HG03442 (cell line): ENCODE data around the gene EMC1.
"Not testable (repeated sequence)": the region's sequence is repeated elsewhere in the genome, so short reads cannot be mapped to it uniquely, and the experiment has no call there.

ENCODE experiments used
- ATAC-seq: cut with Tn5 transposase; IDR thresholded peaks from one replicate; pipeline ENCODE4 v1.9.1; 2021; ENCODE audit warnings: mild to moderate bottlenecking, moderate library complexity; ENCODE audit not compliant: unreplicated experiment

EMC1 gene

DNA sequence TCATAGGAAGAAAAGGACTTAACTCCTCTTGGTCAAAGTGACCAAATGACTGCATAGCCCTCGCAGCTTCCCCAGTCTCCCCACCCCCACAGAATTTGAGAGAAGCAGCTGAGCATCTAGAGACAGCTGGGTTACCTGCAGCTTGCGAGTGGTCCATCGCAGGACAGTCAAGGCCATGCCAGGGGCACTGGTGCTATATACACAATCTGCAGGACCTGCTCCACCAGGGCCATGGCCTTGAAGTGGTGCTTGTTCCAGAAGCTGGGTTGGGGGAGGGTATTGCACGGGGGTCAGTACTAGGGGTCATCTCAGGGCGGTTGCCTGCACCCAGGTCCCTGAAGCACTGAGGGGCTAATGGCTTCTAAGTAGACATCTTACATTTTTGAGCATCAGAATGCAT lies 10.7 kb upstream of the EMC1 start:
- no peak for ATAC-seq

DNA sequence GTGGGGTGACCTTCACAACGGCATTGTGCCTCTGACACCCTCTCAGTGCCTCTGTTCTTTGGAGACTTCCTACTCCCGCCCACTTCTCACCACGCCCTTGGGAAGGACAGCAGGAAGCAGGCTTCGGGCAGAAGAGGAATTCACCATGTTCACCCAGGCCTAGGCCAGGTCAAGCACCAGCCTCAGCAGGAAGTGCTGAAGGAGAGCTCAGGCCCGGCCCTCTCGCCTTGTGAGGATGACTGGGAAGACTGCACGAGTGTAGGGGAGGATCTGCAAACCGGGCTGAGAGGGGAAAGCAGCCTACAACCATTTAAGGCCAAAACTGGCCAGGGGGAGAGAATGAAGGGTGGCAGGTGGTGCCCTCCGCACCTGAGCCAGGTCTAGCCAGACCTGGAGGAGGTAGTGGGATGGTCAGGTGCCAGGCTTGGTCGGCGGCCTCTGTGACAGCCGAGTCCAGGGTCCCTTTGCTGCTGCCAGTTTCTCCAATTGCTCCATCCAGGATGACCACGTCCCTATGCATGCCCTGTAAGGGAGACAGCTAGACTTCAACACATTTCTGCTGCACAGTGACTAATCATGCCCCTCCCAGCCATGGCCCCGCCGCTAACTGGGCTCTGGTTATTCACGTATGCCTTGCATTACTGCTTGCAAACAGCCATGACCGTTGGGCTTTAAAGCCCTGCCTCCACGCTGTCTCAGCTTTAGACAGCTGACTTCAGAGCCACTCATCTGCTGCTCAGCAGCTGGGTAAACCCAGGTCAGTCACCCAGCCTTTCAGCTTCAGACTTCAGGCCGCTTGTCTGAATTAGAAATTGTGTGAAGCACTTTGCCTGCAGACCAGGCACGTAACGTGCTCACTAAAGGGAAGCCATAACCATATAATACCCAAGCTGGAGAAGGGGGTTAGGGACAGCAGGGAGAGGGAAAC lies 9.2 kb upstream of the EMC1 start:
- no peak for ATAC-seq

DNA sequence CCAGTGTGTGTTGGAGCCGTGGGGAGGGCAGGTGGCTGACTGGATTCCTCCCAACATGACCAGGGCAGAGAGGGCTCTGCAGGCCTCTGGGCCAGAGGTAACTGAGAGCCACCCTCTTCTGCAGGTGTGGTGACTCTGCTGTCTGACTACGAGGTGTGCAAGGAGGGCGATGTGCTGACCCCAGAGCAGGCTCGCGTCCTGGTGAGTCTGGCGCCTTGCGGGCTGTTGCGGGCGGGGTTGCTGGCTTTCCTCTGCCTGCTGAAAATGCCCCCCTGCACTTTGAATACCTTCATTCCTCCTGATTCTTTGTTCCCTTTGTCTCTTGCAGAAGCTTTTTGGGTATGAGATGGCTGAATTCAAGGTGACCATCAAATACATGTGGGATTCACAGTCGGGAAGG lies 7.0 kb upstream of the EMC1 start:
- no peak for ATAC-seq

DNA sequence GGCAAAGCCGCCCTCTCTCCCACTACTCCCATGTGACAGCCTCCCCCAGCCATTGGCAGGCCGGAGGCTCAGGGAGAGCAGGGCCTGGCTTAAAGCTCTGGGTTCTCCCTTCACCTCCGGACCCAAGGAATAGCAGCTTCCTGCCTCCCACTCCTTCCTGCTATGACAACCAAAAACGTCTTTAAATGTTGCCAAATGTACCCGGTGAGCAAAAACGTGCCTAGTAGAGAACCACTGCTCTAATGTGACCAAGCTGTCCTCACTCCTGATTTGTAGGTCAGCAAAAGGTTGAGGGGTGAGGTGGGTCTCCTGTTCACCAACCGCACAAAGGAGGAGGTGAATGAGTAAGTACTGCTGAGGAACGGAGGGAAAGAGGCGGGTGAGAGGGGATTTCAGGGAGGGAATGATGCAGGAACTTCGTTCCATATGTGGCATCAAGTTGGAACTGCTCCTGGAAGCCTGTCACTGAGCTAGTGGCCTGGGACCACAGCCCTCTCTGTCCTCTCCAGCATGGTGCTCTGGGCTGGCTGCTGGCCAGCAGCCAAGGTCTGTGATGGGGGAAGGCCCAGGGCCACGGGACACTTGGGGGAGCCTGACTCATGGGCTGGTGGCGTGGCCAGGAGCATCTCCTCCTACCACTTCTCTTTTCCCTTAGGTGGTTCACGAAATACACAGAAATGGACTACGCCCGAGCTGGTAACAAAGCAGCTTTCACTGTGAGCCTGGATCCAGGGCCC lies 6.0 kb upstream of the EMC1 start:
- ATAC-seq: no peak

DNA sequence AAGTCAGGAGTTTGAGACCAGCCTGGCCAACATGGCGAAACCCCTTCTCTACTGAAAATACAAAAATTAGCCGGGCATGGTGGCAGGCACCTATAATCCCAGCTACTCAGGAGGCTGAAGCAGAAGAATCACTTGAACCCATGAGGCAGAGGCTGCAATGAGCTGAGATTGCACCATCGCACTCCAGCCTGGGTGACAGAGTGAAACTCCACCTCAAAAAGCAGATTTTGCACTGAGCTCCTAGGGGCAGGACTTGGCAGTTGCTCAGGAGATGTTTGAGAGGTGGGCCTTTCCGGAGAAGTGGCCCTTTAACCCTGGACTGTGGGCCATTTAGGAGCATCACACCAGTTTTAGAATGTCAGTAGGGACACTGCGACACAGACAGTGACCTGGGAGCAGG lies 5.0 kb upstream of the EMC1 start:
- ATAC-seq: not testable (repeated sequence)

DNA sequence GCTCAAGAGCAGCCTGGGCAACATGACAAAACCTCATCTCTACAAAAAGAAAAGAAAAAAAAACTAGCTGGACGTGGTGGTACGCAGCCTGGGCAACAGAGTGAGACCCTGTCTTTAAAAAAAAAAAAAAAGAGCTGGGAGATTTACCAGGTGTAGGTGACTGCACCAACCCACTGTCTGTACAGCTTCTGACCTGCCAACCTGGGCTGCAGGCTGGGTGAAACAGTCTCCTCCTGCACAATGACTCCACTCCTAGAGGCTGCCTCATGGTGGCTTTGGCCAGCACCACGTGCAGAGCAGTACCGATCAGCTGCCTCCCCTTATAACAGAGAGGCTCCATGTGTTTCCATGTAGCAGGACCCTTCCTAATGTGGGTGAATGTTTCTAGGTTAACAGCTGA lies 4.0 kb upstream of the EMC1 start:
- no peak for ATAC-seq

DNA sequence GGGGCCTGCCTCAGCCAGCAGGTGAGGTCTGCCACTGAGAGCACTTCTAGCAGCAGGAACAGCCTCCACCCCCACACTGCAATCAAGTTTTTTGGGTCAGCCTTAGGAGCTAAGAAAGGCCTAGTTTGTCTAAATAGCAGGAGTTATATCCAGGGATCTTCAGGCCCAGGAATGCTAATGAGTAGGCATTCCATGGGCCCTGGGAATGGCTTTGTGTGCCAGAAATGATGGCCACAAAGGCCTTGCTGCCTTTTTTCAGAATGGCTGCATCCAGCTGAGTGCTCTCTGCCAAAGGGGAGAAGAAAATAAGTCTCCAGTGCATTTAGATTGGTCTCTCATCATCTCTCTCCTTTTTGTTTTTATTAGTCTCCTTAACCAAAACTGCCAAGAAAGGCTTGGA lies 3.1 kb upstream of the EMC1 start:
- ATAC-seq: no peak

DNA sequence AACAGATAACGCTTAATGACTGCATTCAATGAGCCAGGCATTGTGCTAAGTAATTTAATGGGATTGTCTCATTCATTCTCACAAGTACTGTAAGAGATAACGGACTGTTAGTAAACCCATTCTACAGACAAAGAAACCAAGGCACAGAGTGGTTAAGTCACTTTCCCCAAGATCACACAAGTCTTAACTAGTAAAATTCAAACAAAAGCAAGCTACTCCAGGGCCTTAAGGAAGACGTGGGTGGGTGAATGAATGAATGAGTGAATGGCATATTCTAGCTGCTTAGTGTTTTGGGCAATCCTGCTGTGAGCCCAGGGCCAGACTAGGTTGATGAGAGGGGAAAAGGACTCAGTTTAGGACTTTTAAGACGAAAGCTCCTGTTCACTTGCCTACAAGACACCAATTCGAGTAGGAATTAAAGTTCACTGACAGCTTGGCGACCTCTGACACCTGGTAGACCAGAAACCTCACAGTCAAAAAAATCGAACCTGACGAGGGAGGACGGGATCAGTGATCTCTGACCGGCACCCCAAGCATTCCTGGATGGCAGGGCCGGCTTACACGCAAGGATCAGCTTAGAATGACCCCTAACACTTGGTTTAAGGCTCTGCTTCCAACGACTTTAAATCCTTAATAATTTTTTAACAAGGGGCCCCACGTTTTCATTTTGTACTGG lies 557 bp downstream of the EMC1 start:
- no peak for ATAC-seq

DNA sequence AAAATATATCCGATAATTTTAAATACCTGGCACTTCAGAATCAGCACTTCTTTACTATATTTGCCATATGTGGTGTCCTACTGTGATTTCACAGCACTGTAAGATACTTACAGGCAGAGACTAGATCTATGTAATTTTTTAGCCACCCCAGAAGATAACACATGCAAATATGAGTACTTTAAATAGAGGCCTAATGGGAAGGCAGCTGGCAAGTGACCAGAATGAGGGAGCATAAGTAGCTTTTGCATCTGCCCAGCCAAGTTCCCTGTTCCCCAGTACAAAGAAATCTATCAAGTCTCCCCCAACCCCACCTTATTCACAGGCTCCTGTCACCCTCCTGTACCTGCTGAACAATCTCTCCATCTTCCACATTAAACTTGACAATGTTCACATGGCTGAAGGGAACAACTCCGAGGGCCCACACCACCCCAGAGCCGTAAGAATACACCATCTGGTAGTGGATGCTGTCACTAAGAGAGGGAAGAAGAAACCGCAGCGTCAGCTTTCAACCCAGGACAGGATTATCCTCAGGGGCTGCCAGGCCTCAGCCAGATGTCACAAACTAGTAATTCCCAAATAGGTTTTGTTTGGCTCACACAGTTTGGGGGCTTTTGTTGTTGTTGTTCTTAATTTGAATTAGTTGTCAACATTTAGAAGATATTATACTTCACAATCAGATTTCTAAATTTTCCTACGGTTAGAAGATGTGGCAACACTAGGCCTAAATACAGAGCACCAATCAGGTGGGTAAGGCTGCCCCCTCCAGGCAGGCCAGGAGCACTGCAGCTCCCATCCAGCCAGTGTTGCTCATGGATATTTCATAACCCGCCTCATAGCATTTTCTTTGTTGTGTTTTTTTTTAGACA lies 10.4 kb downstream of the EMC1 start:
- ATAC-seq: no peak

DNA sequence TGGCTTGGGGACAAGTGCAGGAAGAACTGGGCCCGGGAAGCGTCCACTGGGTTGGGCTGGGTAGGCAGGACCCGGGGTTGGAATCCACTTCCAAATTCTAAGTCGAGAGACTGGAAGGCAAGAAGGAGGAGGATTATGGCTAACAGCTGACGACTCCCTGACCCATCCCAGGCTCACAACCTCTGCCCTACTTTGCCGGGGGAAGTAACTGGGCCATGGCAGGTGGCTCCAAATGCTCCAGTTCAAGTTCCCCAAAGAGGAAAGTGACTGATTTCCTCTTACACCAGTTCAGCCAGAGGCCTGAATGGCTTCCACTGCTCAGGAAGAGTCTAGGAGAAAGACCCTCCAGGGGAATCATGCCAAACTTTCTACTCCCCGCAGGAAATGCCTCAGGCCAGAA lies 11.4 kb downstream of the EMC1 start:
- no peak for ATAC-seq

DNA sequence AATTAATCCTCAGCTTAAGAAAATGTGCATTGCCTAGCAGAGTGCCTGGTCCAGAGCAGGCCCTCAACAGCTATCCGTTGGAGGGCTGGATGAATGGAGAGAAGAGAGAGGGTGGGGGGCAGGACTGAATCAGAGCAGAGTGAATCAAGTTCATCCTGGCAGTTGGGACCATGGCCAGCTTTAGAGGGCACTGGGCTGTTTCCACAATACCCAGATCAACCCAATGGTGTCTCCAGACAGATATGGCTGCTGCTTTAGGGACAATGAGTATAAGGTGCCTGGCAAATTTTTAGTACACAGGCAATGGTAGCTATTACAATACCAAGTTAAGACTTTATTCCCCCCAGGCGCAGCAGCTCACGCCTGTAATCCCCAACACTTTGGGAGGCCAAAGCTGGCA lies 17.1 kb downstream of the EMC1 start:
- ATAC-seq: no peak

DNA sequence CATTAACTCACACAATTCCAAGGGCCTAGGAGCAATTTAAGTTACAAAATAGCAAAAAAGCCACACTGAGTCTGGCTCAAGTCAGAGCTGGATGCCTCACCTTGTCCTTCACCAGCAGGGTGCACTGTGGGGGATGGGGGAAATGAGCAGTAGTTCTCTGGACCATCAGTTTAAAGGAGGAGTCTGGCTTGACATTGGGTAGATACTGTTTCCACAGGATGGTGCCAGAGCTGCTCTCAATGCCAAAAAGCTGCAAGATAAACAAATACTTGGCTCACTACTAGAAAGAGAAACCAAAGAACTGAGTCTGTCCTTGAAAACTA lies 18.8 kb downstream of the EMC1 start:
- ATAC-seq: no peak

DNA sequence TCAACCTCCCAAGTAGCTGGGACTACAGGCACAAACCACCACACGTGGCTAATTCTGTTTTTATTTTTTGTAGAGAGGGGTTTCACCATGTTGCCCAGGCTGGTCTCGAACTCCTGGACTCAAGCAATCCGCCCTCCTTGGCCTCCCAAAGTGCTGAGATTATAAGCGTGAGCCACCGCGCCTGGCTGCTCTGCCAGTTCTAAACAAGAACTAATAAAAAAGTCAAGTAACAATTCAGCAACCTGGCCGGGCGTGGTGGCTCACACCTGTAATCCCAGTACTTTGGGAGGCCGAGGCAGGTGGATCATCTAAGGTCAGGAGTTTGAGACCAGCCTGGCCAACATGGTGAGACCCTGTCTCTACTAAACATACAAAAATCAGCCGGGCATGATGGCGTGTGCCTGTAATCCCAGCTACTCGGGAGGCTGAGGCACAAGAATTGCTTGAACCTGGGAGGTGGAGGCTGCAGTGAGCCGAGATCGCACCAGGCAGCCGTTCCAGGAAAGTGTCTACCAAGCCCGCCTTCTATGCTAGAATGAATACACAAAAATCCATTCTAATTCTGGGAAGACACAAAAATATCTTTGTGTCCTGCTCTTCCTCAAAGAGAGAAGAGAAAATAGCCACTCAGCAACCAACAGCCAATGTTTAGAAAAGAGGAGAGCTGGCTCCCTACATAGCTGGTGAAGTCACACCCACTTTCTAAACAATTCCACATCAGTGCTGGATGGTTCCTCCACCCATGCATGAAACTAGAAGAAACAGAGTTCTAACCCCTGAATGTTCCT lies 19.4 kb downstream of the EMC1 start:
- ATAC-seq: not testable (repeated sequence)

DNA sequence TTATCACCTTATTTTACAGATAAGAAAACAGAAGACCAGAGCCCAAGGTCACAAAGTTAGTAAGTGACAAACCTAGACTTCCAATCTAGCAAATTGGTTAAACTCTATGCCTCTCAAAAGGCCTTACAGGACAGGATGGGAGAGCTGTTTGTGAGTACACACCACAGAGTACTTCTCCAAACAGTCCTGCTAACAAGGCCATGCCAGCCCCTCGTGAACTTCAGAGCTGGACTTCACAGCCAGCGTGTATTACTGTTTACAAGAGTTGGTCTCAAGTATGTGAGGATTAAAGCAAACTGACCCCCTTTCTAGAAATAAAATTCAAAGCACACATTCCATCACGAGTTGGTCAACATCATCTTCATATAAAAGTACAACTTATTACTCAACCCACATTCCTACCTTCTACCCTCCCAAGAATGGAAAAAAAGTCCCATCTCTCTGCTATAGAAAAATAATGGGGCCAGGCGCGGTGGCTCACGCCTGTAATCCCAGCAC lies 21.4 kb downstream of the EMC1 start:
- ATAC-seq: no peak

DNA sequence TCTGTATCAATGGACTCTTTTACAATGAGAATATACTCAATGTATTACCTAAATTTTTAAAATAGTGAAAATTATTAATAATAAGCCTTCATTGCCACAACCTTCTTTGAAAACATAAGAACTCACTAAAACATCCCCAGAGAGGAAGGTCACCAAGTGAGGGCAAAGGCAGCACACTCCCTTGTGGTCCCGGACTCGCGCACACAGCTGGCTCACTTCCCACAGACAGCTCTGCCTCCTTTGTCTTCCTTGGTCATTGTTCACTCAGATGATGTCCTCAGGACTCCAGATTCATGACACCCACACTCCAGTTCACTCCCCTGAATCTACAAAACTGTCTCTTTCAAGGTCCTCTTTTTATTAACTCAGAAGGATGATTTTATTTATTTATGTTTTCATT lies 22.1 kb downstream of the EMC1 start:
- no peak for ATAC-seq

DNA sequence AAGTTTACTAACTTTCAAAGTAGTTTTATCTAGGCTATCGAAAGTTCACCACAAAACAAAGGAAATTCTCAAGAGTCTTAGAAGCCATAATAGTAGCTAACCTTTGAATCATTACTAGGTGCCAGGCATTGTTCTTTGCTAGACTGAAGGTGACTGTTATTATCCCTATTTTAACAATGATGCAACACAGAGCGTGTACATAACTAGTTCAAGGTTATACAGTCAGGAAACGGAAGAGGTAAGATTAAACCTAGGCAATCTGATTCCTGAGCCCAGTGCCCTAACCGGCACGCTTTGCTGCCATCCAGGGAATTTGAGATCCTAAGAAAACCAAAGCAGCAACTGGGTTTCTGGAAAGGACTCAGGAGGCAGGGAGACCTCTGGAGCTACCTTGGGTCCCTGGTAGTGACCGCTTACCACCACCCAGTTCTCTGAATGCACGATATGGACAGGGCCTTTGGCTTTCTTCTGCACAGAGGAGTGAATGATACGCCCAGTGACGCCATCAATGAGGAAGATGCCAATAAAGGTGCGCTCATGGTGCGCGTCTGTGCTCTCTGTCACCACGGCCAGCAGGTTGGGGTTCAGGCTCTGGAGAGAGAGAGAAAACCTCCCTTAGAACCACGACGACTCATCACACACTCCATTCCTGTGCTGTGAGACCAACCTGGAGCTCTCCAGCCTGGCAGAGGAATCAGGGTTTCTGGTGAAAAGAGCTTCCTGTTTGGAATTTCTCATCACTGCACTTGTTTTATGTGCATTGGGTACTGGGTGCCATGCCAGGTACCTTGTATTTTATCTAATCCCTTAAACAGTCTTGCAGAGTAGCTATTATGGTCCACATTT lies 28.1 kb downstream of the EMC1 start:
- no peak for ATAC-seq

DNA sequence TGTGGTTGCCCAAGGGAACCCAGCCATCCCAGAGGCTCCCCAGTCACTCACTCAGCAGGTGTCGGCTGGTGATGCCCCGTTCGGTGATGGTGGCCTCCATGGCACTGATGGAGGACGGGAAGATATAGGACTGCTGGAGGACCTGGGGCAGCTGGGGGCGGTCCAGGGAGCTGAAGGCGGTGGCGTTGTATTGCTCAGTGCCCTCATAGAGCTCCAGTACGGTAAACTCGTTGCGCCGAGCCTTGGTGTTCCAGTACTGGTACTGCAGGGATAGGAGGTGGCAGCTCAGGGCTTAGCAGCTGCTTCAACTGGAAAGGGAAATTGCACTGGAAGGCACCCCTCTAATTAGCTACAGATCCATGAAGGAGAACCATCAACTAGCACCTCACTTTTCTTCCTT lies 28.8 kb downstream of the EMC1 start:
- no peak for ATAC-seq

DNA sequence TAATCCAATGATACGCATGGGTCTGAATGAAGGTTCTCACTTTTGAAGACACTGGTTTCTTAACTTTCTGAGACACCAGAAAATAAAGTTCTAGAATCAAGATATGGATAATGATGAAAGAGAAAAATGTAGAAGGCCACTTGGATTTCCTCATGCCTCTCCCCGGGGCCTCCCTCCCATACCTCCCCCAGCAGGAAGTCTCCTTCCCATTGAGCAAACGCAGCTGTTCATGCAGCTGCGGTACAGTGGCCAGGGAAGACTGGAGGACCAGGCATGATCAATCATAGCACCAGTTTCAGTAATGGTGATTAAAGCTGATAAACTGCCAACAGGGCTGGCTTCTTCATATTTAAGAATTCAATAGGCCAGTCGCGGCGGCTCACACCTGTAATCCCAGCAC lies 30.3 kb downstream of the EMC1 start:
- ATAC-seq: no peak
